HG03442 (cell line): ENCODE measurements around the gene PXMP2.

ENCODE experiments used
- ATAC-seq: cut with Tn5 transposase; IDR thresholded peaks from one replicate; pipeline ENCODE4 v1.9.1; 2021; ENCODE audit warnings: mild to moderate bottlenecking, moderate library complexity; ENCODE audit not compliant: unreplicated experiment

Gene PXMP2

GRCh38 chr12:132687211-132688164 lies at the start of gene PXMP2, which contains the start of gene POLE:
PXMP2 (plus strand) TSS chr12:132687587; CDS start chr12:132687671, 84 bp downstream.
POLE (minus strand) TSS chr12:132687342; CDS start chr12:132687315, 27 bp downstream.
- peak; percentile 91 for ATAC-seq

GRCh38 chr12:132637811-132638210 lies 49.6 kb upstream of the PXMP2 start:
- ATAC-seq = no peak

DNA sequence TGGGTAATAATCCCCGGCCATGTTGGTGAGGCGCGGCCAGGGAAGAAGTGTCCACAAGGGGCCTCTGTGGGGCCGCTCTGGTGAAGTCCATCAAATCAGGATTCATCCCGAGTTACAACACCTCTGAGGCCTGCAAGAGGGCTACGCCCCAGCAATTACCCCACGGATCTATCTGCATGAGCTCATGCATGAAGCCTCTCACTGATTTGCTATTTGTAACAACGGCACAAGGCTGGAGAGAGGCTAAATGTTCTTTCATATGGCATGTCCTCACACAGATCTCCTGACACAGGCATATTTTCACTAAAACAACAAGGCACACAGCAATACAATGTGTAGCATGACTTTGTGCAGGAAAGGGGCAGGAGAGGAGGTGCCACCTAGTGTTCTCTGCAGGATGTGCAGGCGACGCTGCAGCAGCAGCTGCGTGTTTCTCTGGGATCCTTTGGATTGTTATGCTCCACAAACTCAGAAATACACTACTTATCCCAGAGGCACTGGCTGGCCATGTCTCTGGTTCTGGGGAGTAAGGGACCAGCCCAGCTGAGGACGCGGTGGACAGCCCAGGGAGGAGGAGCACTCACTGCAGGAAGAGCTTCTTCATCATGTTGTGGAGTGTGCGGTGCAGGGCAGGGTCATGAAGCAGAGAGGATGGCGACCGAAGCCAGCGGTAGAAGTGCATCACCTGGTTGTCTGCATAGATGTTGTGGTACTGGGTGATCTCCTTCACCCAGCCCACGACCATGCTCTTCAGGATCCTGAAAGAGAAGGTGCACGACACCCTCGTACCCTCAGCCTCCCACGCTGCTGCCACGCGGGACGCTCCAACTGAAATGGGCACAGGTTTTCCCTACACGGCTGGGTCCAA lies 48.6 kb upstream of the PXMP2 start:
- ATAC-seq = no peak

GRCh38 chr12:132639956-132640520 lies 47.3 kb upstream of the PXMP2 start:
- ATAC-seq = no peak

GRCh38 chr12:132640936-132641335 lies 46.5 kb upstream of the PXMP2 start:
- ATAC-seq = no peak

DNA sequence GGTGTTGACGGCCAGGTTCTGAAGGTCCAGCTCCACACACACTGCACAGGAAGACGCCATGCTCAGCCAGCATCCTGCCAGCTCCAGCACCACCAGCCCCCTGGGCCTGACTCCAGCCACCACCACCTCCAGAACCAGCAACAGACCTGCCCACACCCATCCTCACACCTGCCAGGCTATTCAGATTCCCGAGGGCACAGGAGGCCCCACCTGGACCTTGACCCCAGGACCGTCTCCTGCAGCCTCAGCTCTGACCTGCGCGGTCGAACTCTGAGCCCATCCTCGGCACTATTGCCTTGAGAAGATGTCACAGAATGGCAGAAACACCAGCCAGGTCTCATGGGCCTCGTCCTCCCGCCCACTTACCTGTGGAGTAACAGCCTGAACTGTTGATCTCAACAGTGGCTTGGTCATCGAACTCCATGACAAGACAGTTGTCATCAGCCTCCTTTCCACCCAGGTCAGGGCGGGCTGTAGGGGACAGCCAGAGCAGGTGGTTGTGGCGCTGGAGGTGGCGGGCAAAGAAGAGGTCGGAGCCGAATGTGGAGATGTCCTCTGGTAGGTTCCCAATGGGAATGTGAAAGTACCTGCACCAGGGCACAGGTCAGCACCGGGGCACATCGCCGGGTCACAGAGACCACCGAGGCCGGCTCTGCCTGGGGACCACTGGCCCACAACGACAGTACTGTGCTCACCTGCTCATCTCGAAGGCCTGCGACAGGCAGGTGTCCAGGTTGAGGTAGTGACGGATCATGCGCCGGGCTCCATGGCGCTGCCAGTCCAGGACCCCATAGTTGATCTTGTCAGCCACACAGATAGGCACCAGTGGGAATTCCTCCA lies 45.4 kb upstream of the PXMP2 start:
- ATAC-seq = no peak

- no peak for ATAC-seq
Measured at GRCh38 chr12:132642846-132643835, 44.2 kb upstream of the PXMP2 start.

DNA sequence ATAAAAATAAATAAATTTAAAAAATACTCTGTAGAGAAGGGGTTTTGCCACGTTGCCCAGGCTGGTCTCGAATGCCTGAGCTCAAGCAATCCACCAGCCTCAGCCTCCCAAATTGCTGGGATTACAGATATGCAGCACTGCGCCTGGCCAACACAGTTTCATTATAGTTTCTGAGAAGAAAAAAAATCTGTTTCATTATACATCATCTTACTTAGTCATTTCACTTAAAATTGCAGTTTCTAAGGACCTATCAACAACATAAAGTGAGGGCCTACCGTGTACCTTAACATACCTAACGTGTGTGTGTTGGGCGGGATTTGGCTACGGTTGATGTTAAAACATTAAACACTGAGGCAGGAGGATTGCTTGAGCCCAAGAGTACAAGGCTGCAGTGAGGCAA lies 40.5 kb upstream of the PXMP2 start:
- no peak for ATAC-seq

DNA sequence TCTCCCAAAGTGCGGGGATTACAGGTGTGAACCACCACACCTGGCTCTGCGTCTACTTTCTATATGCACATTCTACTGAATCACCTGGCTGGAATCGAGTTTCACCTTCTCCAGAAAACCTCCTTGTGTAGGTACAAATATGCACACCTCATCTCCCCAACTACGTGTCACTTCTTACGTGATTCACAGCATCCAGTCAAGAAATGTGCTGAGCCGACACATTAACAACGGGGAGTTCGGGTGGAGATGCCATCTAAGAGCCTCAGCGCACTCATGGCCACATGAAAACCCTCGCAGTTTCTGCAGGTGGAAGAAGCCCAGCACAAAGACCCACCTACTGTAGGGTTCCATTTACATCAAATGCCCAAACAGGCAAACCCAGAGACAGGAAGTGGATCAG lies 39.5 kb upstream of the PXMP2 start:
- ATAC-seq = no peak

GRCh38 chr12:132648616-132649225 lies 38.7 kb upstream of the PXMP2 start:
- ATAC-seq = no peak

DNA sequence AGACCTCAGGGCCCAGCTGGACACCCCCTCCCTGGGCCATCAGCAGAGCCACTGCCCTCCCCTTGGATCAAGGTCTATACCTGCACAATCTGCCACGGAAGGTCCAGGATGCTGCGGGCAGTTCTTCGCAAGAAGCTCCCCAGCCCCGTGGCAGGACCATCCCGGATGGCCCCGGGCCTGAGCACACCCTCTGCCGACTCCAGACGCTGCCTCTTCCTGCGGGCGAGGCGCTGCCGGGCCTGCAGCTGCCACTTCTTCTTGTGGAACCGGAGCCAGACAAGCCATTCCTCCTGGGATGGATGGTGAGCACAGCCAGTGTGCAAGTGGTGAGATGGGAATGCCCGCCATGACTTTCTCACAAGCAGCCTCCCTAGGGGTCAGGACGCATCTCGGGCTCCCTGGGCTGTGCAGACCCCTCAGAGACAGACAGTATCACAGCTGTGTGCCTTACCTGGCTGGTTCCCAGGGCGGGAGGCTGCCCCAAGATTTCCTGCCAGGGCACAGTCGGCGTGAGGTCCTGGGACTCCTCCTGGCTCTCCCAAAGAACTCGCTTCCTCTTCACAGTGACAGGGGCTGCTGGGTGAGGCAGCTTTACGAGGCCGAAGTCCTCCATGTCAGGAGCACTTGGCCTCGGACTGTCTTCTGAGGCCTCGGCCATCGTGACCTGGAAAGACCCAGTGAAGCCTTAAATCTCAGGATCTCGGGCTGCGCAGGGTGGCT lies 38.0 kb upstream of the PXMP2 start:
- no peak for ATAC-seq

DNA sequence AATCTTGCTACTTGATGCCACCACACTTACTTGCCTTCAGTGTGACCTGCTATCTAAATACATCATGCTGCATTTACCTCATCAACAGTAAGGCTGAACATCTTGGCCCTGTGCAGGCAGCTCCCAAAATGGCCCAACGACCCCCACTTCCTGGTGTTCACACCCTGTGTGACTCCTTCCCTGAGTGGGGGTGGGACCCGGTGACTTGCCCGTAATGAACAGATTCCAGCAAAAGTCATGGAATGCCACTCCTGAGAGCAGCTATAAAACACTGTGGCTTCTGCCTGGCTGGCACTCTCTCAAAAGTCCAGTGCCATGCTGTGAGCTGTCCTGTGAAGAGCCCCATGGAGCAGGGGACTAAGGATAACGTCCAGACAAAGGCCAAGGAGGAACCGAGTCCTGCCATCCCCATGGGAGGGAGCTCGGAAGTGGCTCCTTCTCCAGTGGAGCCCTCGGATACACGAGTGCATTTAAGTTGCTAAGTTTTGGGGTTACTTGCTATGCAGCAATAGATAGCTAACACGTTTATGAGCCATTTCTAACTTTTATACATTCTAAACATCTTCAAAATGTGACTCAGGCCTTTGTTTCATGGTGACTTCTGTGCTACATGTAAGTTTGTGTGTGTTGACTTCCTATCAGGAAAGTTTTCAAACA lies 35.8 kb upstream of the PXMP2 start:
- no peak for ATAC-seq

DNA sequence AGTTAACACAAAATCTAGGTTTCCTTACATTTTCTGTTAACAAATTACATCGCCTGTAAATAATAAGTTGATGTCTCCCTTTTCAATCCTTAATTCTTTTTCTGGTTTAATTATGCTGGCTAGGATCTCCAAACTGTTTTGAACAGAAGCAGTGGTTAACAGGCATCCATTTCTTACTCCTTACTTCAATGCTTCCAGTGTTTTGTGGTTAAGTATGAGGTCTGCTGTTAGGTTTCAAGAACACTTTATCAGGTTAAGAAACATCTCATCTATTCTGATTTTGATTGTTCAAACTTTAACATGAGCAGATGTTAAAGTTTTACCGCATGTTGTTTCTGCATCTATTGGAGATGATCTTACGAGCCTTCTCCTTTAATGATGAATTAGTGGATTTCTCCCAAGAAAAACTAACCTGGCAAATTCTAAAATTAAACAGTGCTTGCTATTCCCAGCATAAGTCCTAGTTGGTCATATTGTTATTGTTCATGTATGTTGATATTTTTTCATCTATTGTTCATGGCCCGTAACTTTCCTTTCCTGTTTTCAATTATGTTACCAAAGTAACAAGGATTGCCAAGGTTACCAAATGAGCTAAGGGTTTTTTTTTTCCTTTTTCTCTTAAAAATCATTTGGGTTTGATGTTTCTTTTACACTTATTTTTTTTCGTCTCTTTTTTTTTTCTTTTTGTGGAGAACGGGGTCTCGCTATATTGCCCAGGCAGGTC lies 33.7 kb upstream of the PXMP2 start:
- ATAC-seq = no peak

DNA sequence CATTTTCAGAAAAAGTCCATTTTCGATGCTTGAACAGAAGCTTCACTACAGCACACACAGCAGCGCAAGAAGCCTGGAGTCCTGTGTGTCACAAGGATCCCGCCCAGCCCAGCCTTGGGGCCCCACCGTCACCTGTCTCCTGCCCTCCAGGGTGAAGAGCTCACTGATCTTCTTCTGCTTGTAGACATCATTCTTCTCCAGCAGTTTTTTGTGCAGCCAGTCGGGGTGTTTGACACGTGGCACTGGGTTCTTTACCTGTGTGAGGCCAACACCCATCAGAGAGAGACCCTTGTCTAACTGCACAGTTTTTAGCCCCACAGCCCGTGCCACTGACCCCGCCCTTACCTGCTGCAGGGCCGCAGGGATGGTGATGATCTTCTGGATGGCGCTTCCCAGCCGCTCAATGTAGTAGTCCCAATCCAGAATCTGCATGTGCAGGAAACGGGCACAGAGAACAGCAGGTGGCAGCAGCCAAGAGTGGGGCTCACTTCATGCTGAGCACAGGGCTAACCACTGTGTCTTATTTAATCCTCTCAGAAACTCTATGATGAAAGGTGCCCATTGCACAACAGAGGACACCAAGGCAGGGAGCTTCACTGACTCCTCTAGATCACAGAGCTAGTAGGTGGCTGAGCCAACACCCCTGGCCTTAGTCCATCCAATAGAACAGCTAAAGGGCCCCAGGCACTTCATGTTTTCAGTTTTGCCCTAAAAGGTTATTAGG lies 30.2 kb upstream of the PXMP2 start:
- no peak for ATAC-seq

DNA sequence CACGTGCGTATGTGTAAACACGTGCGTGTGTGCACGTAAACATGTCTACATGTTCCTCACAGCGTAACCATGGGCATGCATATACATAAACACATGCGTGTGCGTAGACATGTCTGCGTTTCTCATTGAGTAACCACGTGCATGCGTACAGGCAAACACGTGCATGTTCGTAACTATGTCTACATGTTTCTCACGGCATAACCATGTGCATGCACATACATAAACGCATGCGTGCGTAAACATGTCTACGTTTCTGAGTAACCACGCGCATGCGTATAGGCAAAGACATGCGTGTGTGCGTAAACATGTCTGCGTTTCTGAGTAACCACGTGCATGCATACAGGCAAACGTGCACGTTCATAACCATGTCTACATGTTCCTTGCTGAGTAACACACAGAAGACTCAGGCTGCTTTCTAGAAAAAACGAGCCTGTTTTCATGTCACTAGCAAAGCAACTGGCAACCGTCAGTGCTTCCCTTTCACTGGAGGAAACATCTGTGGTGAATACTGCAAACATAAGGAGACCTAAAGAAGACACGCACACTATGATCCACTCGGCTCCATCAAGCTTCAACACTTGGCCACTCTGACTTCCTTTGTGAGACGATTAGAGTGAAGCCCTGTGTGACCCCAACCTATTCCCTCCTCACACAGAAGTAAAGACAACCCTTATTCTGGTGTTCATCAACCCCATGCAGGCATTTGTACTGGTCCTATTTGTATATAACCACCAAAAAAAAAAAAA lies 29.1 kb upstream of the PXMP2 start:
- ATAC-seq = no peak

- no peak for ATAC-seq
Measured at GRCh38 chr12:132659146-132659545, 28.2 kb upstream of the PXMP2 start.
